ENCODE results near the gene RAB13. TPM values are rescaled to one million over a fixed set of nuclear protein-coding genes. Genes with fewer than 3 reads are reported as not detected.

RAB13 gene
- total and polyA plus RNA-seq, 2 donors (not counting 1 experiment from before 2014, with no cell fraction given), result 0.09 to 9.7 TPM

DNA sequence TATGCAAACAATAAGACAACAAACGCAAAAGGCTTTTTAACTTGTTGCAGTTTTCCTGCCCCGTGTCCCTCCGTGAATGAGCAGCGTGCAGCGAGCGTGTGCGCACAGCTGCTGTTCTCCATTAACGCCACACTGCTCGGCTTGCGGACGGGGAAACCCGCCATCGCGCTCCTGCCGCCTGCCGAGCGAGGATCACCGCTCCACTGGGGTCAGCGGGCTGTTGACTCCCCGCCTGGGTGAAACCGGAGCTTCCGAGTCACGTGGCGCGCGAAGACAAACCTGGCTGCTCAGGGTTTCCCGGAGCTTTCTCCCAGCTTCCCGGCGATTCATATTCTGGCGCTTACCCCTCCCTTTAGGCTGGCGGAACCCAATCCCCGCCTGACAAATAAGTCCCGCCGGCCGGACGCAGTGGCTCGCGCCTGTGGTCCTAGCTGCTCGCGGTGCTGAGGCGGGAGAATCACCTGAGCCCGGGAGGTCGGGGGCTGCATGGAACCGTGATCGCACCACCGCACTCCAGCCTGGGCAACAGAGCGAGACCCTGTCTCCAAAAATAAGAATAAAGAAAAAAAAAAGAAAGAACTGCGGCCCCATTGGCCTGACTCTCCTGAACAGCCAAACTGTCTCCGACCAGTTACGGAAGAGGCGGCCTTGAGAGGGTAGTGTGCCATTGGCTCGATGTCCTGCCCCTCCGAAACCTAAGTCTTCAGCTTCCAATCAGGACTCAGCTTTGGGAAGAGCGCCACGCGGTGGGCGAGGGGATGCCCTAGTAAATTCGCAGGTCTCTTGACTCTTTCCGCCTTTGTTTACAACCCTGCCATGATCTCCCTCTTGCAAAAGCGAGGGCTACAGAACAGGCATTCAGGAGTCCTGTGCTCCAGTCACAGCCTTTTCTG, 18.8 kb downstream of the RAB13 start, which contains the start of gene CREB3L4:
Gene CREB3L4 (plus strand): TSS at position 796 of the 893 bp plus-strand sequence. CDS start 624 bp downstream, outside the sequence.
- intact Hi-C loops (cut with micrococcal nuclease), result loop anchor here (1.0 kb wide), 4 partner anchors 9 to 44 kb away; partner anchors contain the start of genes CRTC2, DENND4B and JTB
- Histone ChIP-seq H4K20me1 (ENCODE audit: control insufficient read depth, insufficient read depth, low read length, poor library complexity, severe bottlenecking) (no peaks in the 10 kb centered on the region), H3K79me2 (ENCODE audit: control insufficient read depth, insufficient read depth, low read length) (peaks cover 49% of the 10 kb centered on the region), H3K9me3 (ENCODE audit: control extremely low read depth in 1 of 3, control insufficient read depth in 2 of 3, insufficient read depth in 1 of 3, low read length in 2 of 3) (no peaks in the 10 kb centered on the region), H3K27me3 (replicated peaks in 1 of 4; ENCODE audit: control extremely low read depth in 1 of 4, control insufficient read depth in 3 of 4, insufficient read depth in 4 of 4, low read length in 3 of 4) (no peaks in the 10 kb centered on the region), H3K4me1 (ENCODE audit: control insufficient read depth in 2 of 2, insufficient read depth in 2 of 2, low read length in 2 of 2) (peaks cover 43 to 51% of the 10 kb centered on the region in 2 donors), H3K4me2 (replicated peaks; ENCODE audit: low read depth, low read length, poor library complexity, severe bottlenecking) (peak within 1 kb of the TSS; percentile 95), H3K27ac (ENCODE audit: low read length in 2 of 2) (peak within 1 kb of the TSS; percentile 91 to 94), H2AFZ (ENCODE audit: insufficient read depth, low read depth, low read length, poor library complexity, severe bottlenecking) (peak within 1 kb of the TSS; percentile 93), H3K9ac (ENCODE audit: low read length) (peak within 1 kb of the TSS; percentile 90), H3K36me3 (replicated peaks in 1 of 2; ENCODE audit: control extremely low read depth in 1 of 2, control insufficient read depth in 1 of 2, extremely low read depth in 1 of 2, insufficient read depth in 2 of 2, low read length in 1 of 2) (no peaks in the 10 kb centered on the region), H3K4me3 (ENCODE audit: control extremely low read depth in 1 of 5, extremely low read depth in 1 of 5, insufficient read depth in 1 of 5, low read depth in 2 of 5, low read length in 4 of 5) (peak within 1 kb of the TSS; percentile 73 to 95 (median 90))
- Mint-ChIP-seq H3K4me1 (peaks cover 49% of the 10 kb centered on the region), H3K27ac (peak within 1 kb of the TSS; percentile 99), H3K27me3 (no peaks in the 10 kb centered on the region), H3K9me3 (ENCODE audit: insufficient read depth) (no peaks in the 10 kb centered on the region), H3K4me3 (peak within 1 kb of the TSS; percentile 98)
- WGBS (ENCODE audit: insufficient coverage), result under 1% methylated on average over 59 of the region's 60 CpGs
- TF ChIP-seq CTCF (IDR thresholded peaks at IDR 0.05) (peak; percentile 39), EZH2 (IDR thresholded peaks at IDR 0.05; ENCODE audit: borderline replicate concordance, insufficient read depth, low read depth, low read length, poor library complexity, severe bottlenecking) (no peak)
- POLR2A ChIA-PET, result interaction anchor here (0.6 to 5.3 kb wide), 14 partner anchors 10 to 333 kb away, joined by 3 to 64 read pairs (median 4); partner anchors contain the start of genes CHTOP, CRTC2, DENND4B and GATAD2B
- peak; percentile 94 for DNase-seq
- CTCF ChIA-PET, result interaction anchor here (0.6 to 7.5 kb wide), 16 partner anchors 9 to 333 kb away, joined by 3 to 65 read pairs (median 4); partner anchors contain the start of genes CRTC2, DENND4B, GATAD2B and JTB
- peak; percentile 82 for ATAC-seq (ENCODE audit: low read depth)
